Glutamatergic neuron (in vitro differentiated cells): ENCODE measurements around the gene PCDHA12. TPM values are rescaled to one million over a fixed set of nuclear protein-coding genes. Genes with fewer than 3 reads are reported as not detected.

Source experiments
- DNase-seq: peaks from one replicate; pipeline ENCODE4 v3.0.0; 2022
- H3K27ac Mint-ChIP-seq: one replicate; pipeline ENCODE4 v1.8.0; 2020; ENCODE audit warnings: mild to moderate bottlenecking, mixed read lengths, inconsistent platforms; ENCODE audit not compliant: unreplicated experiment
- H3K27me3 Mint-ChIP-seq: one replicate; pipeline ENCODE4 v1.8.0; 2020; ENCODE audit warnings: mild to moderate bottlenecking, moderate library complexity, mixed read lengths, inconsistent platforms; ENCODE audit not compliant: unreplicated experiment
- H3K36me3 Mint-ChIP-seq: one replicate; pipeline ENCODE4 v1.8.0; 2020; ENCODE audit warnings: mild to moderate bottlenecking, mixed read lengths, inconsistent platforms; ENCODE audit not compliant: unreplicated experiment
- H3K4me1 Mint-ChIP-seq: one replicate; pipeline ENCODE4 v1.8.0; 2020; ENCODE audit warnings: mild to moderate bottlenecking, low read depth, mixed read lengths, inconsistent platforms; ENCODE audit not compliant: unreplicated experiment
- H3K4me3 Mint-ChIP-seq: one replicate; pipeline ENCODE4 v1.8.0; 2020; ENCODE audit warnings: mild to moderate bottlenecking, mixed read lengths, inconsistent platforms; ENCODE audit not compliant: unreplicated experiment
- H3K9me3 Mint-ChIP-seq: one replicate; pipeline ENCODE4 v1.8.0; 2020; ENCODE audit warnings: mild to moderate bottlenecking, moderate library complexity, mixed read lengths, inconsistent platforms; ENCODE audit not compliant: unreplicated experiment
- CTCF ChIP-seq: fragments of 200-600 bp; sonication (generic); IDR thresholded peaks from one replicate; pipeline ENCODE4 v1.5.0; 2021; ENCODE audit not compliant: partially characterized antibody, unreplicated experiment
- total RNA-seq: library from RNA; stranded (reverse); fragmentation: NEBNext Ultra II Directional; extraction: Animal tissue kit (Norgen Biotek cat#: 25700); gene quantifications from one replicate; pipeline ENCODE4 v1.2.1, GENCODE V29; 2021; ENCODE audit not compliant: unreplicated experiment

PCDHA12 gene
- total RNA-seq, 1 donor from 2014 or later, result 32.4 TPM

GRCh38 chr5:140882591-140882899 lies 7.4 kb downstream of the PCDHA12 start:
- H3K4me1 Mint-ChIP-seq, result no peaks in the 10 kb centered on the region
- H3K27me3 Mint-ChIP-seq, result no peaks in the 10 kb centered on the region
- no peak for DNase-seq
- H3K9me3 Mint-ChIP-seq, result peaks cover 3% of the 10 kb centered on the region
- H3K4me3 Mint-ChIP-seq, result peak overlapping the region; percentile 47
- TF ChIP-seq CTCF, result no peak
- no peak overlapping the region for H3K27ac Mint-ChIP-seq
- H3K36me3 Mint-ChIP-seq, result peaks cover 34% of the 10 kb centered on the region

- TF ChIP-seq CTCF, result no peak
- Mint-ChIP-seq H3K27me3 (no peaks in the 10 kb centered on the region), H3K4me1 (no peaks in the 10 kb centered on the region), H3K4me3 (no peak overlapping the region), H3K27ac (no peak overlapping the region), H3K9me3 (peaks cover 3% of the 10 kb centered on the region), H3K36me3 (peaks cover 32% of the 10 kb centered on the region)
- DNase-seq, result no peak
Observed at GRCh38 chr5:140883373-140883772, 8.3 kb downstream of the PCDHA12 start.

GRCh38 chr5:140883927-140884697 lies 9.0 kb downstream of the PCDHA12 start:
- Mint-ChIP-seq H3K4me1 (no peaks in the 10 kb centered on the region), H3K36me3 (peaks cover 27% of the 10 kb centered on the region), H3K27ac (no peak overlapping the region), H3K4me3 (no peak overlapping the region), H3K9me3 (peaks cover 3% of the 10 kb centered on the region), H3K27me3 (no peaks in the 10 kb centered on the region)
- DNase-seq, result no peak
- no peak for TF ChIP-seq CTCF

- Mint-ChIP-seq H3K9me3 (no peaks in the 10 kb centered on the region), H3K36me3 (peaks cover 29% of the 10 kb centered on the region), H3K4me3 (no peak overlapping the region), H3K27me3 (no peaks in the 10 kb centered on the region), H3K27ac (no peak overlapping the region), H3K4me1 (no peaks in the 10 kb centered on the region)
- no peak for TF ChIP-seq CTCF
- DNase-seq, result no peak
Observed at GRCh38 chr5:140916325-140916724, 41.2 kb downstream of the PCDHA12 start.

- peaks cover 5% of the 10 kb centered on the region for H3K4me1 Mint-ChIP-seq
- TF ChIP-seq CTCF, result no peak
- DNase-seq, result no peak
- H3K27me3 Mint-ChIP-seq, result peaks cover 4% of the 10 kb centered on the region
- no peaks in the 10 kb centered on the region for H3K36me3 Mint-ChIP-seq
- H3K4me3 Mint-ChIP-seq, result no peak overlapping the region
- no peak overlapping the region for H3K27ac Mint-ChIP-seq
- H3K9me3 Mint-ChIP-seq, result peaks cover 9% of the 10 kb centered on the region
Observed at GRCh38 chr5:140923601-140924000, 48.5 kb downstream of the PCDHA12 start.
